Aorta (tissue), 5 donors: ENCODE results near the gene GINS1. TPM values are rescaled to one million over a fixed set of nuclear protein-coding genes. Genes with fewer than 3 reads are reported as not detected.
A peak's percentile ranks its signal among the peaks of the same experiment; 100 is the strongest.
"Not testable (repeated sequence)": the region's sequence is repeated elsewhere in the genome, so short reads cannot be mapped to it uniquely, and the experiment has no call there.

Experiments used
- ATAC-seq: fragments of 200-7000 bp; cut with Tn5 transposase; one replicate; pipeline ENCODE4 v1.9.1; 2022; ENCODE audit warnings: moderate library complexity; ENCODE audit not compliant: low FRiP score
- DNase-seq, 2 donors: peaks; one replicate each; pipeline ENCODE4 v3.0.0-alpha.2; 2020
- H3K27ac ChIP-seq, 2 donors: one replicate each; pipeline ENCODE4 v1.5.1; 2013; ENCODE audit warnings: low read length in 2 of 2, mild to moderate bottlenecking in 2 of 2, moderate library complexity in 2 of 2, control low read depth in 1 of 2, inconsistent platforms in 1 of 2, low read depth in 1 of 2
- H3K27me3 ChIP-seq, 2 donors: one replicate each; pipeline ENCODE4 v1.6.1; 2013; ENCODE audit warnings: control low read depth in 1 of 2, low read length in 1 of 2, mild to moderate bottlenecking in 1 of 2, moderate library complexity in 1 of 2; ENCODE audit not compliant: insufficient read depth in 2 of 2, control insufficient read depth in 1 of 2
- H3K36me3 ChIP-seq, 2 donors: one replicate each; pipeline ENCODE4 v1.6.1; 2013; ENCODE audit warnings: control low read depth in 1 of 2, low read length in 1 of 2, mild to moderate bottlenecking in 1 of 2; ENCODE audit not compliant: insufficient read depth in 2 of 2, control insufficient read depth in 1 of 2
- H3K4me1 ChIP-seq, 2 donors: one replicate each; pipeline ENCODE4 v1.6.1; 2013; ENCODE audit warnings: low read length in 2 of 2, control low read depth in 1 of 2, mild to moderate bottlenecking in 1 of 2, moderate library complexity in 1 of 2; ENCODE audit not compliant: insufficient read depth in 2 of 2, control insufficient read depth in 1 of 2
- H3K4me3 ChIP-seq, 2 donors: one replicate each; pipeline ENCODE4 v1.5.1; 2013; ENCODE audit warnings: low read length in 2 of 2, control low read depth in 1 of 2, mild to moderate bottlenecking in 1 of 2
- H3K9me3 ChIP-seq: one replicate; pipeline ENCODE4 v1.6.1; 2013; ENCODE audit warnings: mild to moderate bottlenecking, low read length; ENCODE audit not compliant: control insufficient read depth
- WGBS, 2 donors: extraction: QIAGEN DNeasy Blood & Tissue Kit; methylation state at CpG; one replicate each; pipeline ENCODE4 v1.1.7; 2013; 5-methylcytosine and 5-hydroxymethylcytosine counted together
- intact Hi-C, 2 donors: fragments of 100-400 bp; cut with DNase I; formaldehyde crosslinking; loops; one replicate each; pipeline versions ENCODE4 v1.14.2 to v1.15.0; 2022
- polyA plus RNA-seq, 2 donors: library from polyadenylated mRNA; stranded (reverse); fragments of 200-250 nt; gene quantifications; one replicate each; pipeline ENCODE4 v1.2.3, GENCODE V29; 2013
- total RNA-seq, 2 donors: library from RNA; stranded (reverse); fragmentation: NEBNext Ultra II Directional; extraction: Animal tissue kit (Norgen Biotek cat#: 25700); gene quantifications; one replicate each; pipeline ENCODE4 v1.2.1, GENCODE V29; 2021
- donor health status: healthy with polysubstance abuse.
- donor health status: Bipolar disorder and iron deficiency.
- donor health status: DM: no; HTN: no; CAD: no.
- donor health status: DM: no; HTN: no; CAD: no.
- donor health status: DM: yes; HTN: yes; CAD: no.

Gene GINS1
- total and polyA plus RNA-seq, 4 donors = 0.28 to 1.5 (median 1.2) TPM

DNA sequence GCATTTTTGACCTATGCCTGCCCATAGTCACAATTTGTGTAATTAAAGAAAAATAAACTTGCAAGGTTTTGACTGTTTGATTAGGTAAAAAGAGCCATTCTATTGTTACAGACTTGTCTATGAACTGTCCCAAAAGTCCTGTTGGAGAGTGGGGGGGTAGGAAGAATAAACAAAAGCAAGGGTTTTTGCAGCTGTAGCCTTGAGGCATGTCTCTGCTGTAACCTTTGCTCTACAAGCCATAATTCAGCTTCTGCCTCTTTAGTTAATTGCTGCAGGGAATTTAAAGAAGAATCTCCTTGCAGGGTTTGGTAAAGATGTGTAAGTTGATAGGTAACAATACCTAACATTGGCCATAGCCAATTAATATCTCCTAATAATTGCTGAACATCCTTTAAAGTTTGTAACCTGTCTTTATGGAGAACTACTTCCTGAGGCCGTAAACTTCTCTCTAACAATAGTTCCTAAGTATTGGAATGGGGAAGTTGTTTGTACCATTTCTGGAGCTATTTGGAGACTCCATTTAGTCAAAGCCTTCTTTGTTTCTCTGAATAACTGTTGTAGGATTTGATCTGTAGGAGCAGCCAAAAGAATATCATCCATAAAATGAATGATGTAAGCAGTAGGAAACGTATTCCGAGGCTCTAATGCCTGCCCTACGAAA is 9.0 kb upstream of the GINS1 start:
- intact Hi-C loops = loop anchor here (2.0 to 10.0 kb wide), 5 partner anchors 101 to 406 kb away; partner anchors contain the start of genes APMAP (in 1 of the 2) and ENTPD6 (in 1 of the 2)
- peaks cover 8% of the 10 kb centered on the region for H3K9me3 ChIP-seq
- DNase-seq (no peak), ATAC-seq (no peak)
- H3K27me3 ChIP-seq = no peaks in the 10 kb centered on the region
- H3K27ac ChIP-seq = no peak overlapping the region
- H3K4me1 ChIP-seq = no peaks in the 10 kb centered on the region
- H3K36me3 ChIP-seq = no peaks in the 10 kb centered on the region
- WGBS, 2 donors = 41 to 50% methylated on average over 4 of the region's 4 CpGs
- no peak overlapping the region for H3K4me3 ChIP-seq

DNA sequence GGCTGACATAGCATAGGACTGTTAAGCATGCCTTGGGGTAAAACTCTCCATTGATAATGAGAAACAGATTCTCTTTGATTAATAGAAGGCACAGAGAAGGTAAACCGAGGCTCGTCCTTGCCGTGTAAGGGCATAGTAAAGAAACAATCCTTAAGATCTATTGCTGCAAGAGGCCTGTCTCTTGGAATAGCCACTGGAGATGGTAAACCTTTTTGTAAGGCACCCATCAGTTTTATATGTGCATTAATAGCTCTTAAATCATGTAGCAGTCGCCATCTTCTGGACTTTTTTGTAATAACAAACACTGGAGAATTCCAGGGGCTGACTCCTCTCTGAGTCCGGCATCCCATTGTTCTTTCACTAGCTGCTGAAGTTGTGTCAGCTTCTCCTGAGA is 8.4 kb upstream of the GINS1 start:
- 2 to 5% methylated on average over 5 of the region's 5 CpGs for WGBS, 2 donors
- DNase-seq = no peak
- H3K4me1 ChIP-seq = no peaks in the 10 kb centered on the region

DNA sequence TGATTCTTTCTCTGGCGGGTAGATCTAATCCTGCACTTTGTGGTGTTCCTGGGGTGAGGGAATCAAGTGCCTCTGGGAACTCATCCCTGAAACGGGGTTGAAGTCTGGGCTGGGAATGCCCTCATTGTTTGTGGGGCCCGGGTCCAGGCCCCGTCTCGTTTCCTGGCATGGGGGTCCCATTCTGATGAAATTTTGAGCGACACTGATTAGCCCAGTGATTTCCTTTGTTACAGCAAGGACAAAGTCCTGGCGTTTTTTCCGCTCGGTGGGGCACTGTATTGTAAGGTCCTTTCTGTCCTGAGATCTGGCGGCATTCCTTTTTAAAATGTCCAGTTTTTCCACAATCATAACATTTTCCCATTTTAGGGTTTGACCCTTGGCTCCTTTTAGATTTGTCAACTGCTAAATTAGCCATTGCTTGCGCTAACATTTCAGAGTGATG is 7.2 kb upstream of the GINS1 start:
- H3K27me3 ChIP-seq, H3K4me1 ChIP-seq, H3K9me3 ChIP-seq, ATAC-seq, intact Hi-C loops, DNase-seq, H3K27ac ChIP-seq, H3K36me3 ChIP-seq, H3K4me3 ChIP-seq: not testable (repeated sequence)
- 53 to 54% methylated on average over 11 of the region's 11 CpGs for WGBS, 2 donors

More for the DNA sequence above, 8.4 kb upstream of the GINS1 start:
- no peaks in the 10 kb centered on the region for H3K27me3 ChIP-seq
- peak; percentile 81 for ATAC-seq
- H3K4me3 ChIP-seq = no peak overlapping the region
- intact Hi-C loops = loop anchor here (2.0 to 10.0 kb wide), 5 partner anchors 102 to 407 kb away; partner anchors contain the start of genes APMAP (in 1 of the 2) and ENTPD6 (in 1 of the 2)
- no peak overlapping the region for H3K27ac ChIP-seq
- H3K36me3 ChIP-seq = no peaks in the 10 kb centered on the region
- peaks cover 8% of the 10 kb centered on the region for H3K9me3 ChIP-seq

DNA sequence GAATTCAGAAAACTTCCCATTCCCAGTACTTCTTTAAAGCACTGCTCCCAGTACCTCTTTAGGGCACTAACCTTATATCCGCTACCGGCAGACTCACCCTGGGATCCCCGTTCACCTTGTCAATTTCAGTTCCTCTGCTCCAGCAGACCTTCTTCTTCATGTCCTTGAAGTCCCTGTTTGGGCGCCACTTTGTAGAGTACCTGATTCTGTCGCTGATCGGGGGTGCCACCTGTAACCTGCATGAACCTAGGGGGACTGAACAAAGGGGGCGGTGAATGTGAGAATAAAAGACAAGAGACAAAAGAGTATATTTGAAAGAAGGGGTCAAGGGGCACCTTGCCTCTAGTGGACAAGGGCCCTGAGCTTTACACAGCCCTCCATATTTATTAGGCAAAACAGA is 4.9 kb upstream of the GINS1 start:
- H3K4me3 ChIP-seq = no peak overlapping the region
- ATAC-seq (no peak), DNase-seq (no peak)
- H3K27me3 ChIP-seq = no peaks in the 10 kb centered on the region
- intact Hi-C loops = no loop called here
- H3K9me3 ChIP-seq = peaks cover 8% of the 10 kb centered on the region
- no peak overlapping the region for H3K27ac ChIP-seq
- WGBS, 2 donors = 95 to 98% methylated on average over 7 of the region's 7 CpGs
- no peaks in the 10 kb centered on the region for H3K4me1 ChIP-seq
- H3K36me3 ChIP-seq = no peaks in the 10 kb centered on the region

DNA sequence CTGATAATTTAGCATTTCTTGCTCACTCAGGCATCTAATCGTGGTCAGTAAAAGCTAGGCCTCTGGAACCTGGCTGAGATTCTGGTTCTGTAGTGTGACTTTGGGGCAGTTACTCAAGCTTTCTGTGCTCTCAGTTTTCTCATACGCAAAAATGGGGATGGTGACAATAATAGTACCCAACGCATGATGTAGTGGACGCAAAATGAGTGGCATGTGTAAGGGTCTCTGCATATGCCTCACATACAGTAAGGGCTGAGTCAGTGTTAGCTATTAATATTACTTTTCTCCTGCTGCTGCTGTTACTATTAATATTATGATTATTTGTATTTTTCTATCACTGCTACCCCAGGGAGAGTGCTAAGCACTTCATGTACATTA is 686 bp downstream of the GINS1 start:
- DNase-seq (no peak), ATAC-seq (no peak)
- Histone ChIP-seq H3K9me3 (peaks cover 1% of the 10 kb centered on the region), H3K27me3 (no peaks in the 10 kb centered on the region), H3K36me3 (no peaks in the 10 kb centered on the region), H3K4me1 (no peaks in the 10 kb centered on the region), H3K4me3 (peak overlapping the region; percentile 55 to 81), H3K27ac (no peak overlapping the region)
- WGBS, 2 donors = 2 to 3% methylated on average over 4 of the region's 4 CpGs
- intact Hi-C loops = no loop called here

DNA sequence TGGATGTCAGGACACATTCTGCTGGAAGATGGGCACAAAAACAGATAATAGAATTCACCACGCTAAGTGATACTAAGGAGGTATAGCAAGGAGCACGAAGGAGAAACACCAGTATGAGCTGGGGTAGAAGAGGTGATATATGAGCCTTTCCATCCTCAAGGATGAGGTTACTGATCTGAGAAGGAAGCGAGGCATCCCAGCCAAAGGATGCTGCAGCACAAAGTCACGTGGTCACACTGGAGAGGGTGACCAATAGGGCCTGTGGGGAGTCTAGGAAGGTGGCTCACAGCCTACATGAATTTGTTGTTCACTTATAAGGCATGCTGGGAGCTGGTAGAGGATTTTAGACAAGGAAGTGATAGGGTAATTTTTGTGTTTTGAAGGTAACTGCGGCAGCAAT is 1.4 kb downstream of the GINS1 start:
- Histone ChIP-seq H3K27me3 (no peaks in the 10 kb centered on the region), H3K36me3 (no peaks in the 10 kb centered on the region), H3K4me1 (no peaks in the 10 kb centered on the region), H3K9me3 (no peaks in the 10 kb centered on the region), H3K4me3 (no peak overlapping the region), H3K27ac (no peak overlapping the region)
- 89 to 92% methylated on average over 5 of the region's 5 CpGs for WGBS, 2 donors
- intact Hi-C loops = no loop called here
- ATAC-seq (no peak), DNase-seq (no peak)

DNA sequence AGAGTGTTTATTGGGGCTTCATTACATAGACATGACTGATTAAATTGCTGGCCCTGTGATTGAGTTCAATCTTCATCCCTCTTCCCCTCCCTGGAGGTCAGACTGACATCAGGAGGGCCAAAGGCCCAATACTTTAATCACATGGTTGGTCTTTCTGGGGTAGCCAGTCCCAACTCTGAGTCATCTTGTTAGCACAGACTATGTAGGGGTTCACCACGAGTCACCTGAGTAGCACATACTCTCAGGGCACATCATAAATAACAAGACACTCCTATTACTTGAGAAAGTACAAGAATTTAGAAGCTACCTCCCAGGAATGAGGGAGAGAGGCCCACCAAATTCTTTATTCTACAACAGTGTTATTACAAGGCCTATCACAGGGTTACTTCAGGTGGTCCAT is 11.3 kb downstream of the GINS1 start:
- Histone ChIP-seq H3K4me1 (no peaks in the 10 kb centered on the region), H3K9me3 (no peaks in the 10 kb centered on the region), H3K4me3 (no peak overlapping the region), H3K27ac (no peak overlapping the region), H3K36me3 (no peaks in the 10 kb centered on the region), H3K27me3 (no peaks in the 10 kb centered on the region)
- intact Hi-C loops = no loop called here
- WGBS, 2 donors = 90 to 96% methylated on average over 1 of the region's 1 CpG
- DNase-seq (no peak), ATAC-seq (no peak)

DNA sequence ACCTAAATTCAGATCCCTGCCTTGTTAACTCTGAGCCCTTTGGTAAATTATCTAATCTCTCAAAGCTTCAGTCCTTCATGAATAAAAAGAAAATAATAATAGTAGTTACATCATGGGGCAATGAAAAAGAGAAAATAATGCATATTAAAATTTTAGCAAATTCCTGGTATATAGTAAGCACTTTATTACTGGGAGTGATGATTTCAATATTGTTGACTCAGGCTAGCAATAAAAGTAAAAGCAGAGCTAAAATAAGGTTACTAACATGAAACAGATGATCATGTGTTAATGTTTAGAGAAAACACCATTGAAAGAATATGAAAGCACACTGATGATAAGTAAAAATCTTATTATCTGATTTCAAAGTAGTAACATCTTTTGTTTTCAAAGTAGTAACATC is 13.6 kb downstream of the GINS1 start:
- no peaks in the 10 kb centered on the region for H3K27me3 ChIP-seq
- intact Hi-C loops = no loop called here
- no peaks in the 10 kb centered on the region for H3K4me1 ChIP-seq
- no peaks in the 10 kb centered on the region for H3K9me3 ChIP-seq
- H3K4me3 ChIP-seq = no peak overlapping the region
- no peak for ATAC-seq
- no peaks in the 10 kb centered on the region for H3K36me3 ChIP-seq
- DNase-seq = no peak
- H3K27ac ChIP-seq = no peak overlapping the region

DNA sequence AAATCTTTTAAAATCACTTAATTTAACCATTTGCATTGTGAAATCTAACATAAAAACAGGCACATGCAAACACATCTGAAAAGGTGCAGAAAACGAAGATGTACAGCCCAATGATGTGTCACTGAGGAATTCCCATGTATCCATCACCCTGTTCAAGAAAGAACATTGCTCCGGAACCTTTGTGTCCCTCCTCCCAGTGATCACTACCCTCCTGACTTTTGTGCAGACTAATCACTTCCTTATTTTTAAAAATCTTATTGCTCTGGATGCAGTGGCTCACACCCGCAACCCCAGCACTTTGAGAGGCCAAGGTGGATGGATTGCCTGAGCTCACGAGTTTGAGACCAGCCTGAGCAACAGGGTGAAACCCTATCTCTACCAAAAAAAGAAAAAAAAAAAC is 14.6 kb downstream of the GINS1 start:
- Histone ChIP-seq H3K27ac (no peak overlapping the region), H3K27me3 (no peaks in the 10 kb centered on the region), H3K4me3 (no peak overlapping the region), H3K4me1 (no peaks in the 10 kb centered on the region), H3K36me3 (no peaks in the 10 kb centered on the region), H3K9me3 (no peaks in the 10 kb centered on the region)
- DNase-seq (no peak), ATAC-seq (no peak)
- WGBS, 2 donors = 77 to 78% methylated on average over 4 of the region's 4 CpGs
- intact Hi-C loops = no loop called here
